Measurements from ENCODE around the gene EXT2.

Gene EXT2

GRCh38 chr11:44248109-44248508 is 152.6 kb downstream of the EXT2 start:
- no peak for DNase-seq

GRCh38 chr11:44250421-44250820 is 154.9 kb downstream of the EXT2 start:
- no peak for DNase-seq

- no peak for DNase-seq
Measured at GRCh38 chr11:44252999-44253602, 157.6 kb downstream of the EXT2 start.

GRCh38 chr11:44255406-44256071 is 160.1 kb downstream of the EXT2 start:
- no peak for DNase-seq

GRCh38 chr11:44256673-44257291 is 161.3 kb downstream of the EXT2 start:
- no peak for DNase-seq

GRCh38 chr11:44257338-44258189 is 162.1 kb downstream of the EXT2 start:
- DNase-seq = no peak

GRCh38 chr11:44258190-44258489 is 162.7 kb downstream of the EXT2 start:
- DNase-seq = no peak

GRCh38 chr11:44258839-44259420 is 163.5 kb downstream of the EXT2 start:
- DNase-seq = no peak

- no peak for DNase-seq
Measured at GRCh38 chr11:44260081-44260480, 164.6 kb downstream of the EXT2 start.

GRCh38 chr11:44261800-44262591 is 166.5 kb downstream of the EXT2 start:
- no peak for DNase-seq

- no peak for DNase-seq
Measured at GRCh38 chr11:44263738-44264437, 168.4 kb downstream of the EXT2 start.

- no peak for DNase-seq
Measured at GRCh38 chr11:44264438-44264749, 168.9 kb downstream of the EXT2 start.

- no peak for DNase-seq
Measured at GRCh38 chr11:44264761-44265160, 169.3 kb downstream of the EXT2 start.

GRCh38 chr11:44266056-44266780 is 170.7 kb downstream of the EXT2 start:
- no peak for DNase-seq

- no peak for DNase-seq
Measured at GRCh38 chr11:44267006-44267749, 171.7 kb downstream of the EXT2 start.

- DNase-seq = no peak
Measured at GRCh38 chr11:44267750-44268613, 172.5 kb downstream of the EXT2 start.

- DNase-seq = no peak
Measured at GRCh38 chr11:44268614-44269080, 173.2 kb downstream of the EXT2 start.

- DNase-seq = no peak
Measured at GRCh38 chr11:44269369-44270351, 174.2 kb downstream of the EXT2 start.

Measured in amniotic stem cell (primary cell).